Erythroblast (primary cell): ENCODE results near the gene MUC5AC.

Experiments used
- GATA1 ChIP-seq: IDR thresholded peaks from 2 replicates; pipeline ENCODE4 v1.6.1; 2011; ENCODE audit warnings: low read depth, mild to moderate bottlenecking, control low read depth, low read length, moderate library complexity
- POLR2A ChIP-seq: IDR thresholded peaks from 2 replicates; pipeline ENCODE4 v1.6.1; 2011; ENCODE audit warnings: mild to moderate bottlenecking, low read length

GRCh38 chr11:1127664-1128162 lies 30.0 kb upstream of the MUC5AC start:
- TF ChIP-seq POLR2A (no peak), GATA1 (no peak)
